Activated T-cell treated with anti-CD3 and anti-CD28 coated beads, Interleukin-2, amount 50 U/mL, for 72 hours (primary cell): ENCODE measurements around the gene DCDC2C. TPM values are rescaled to one million over a fixed set of nuclear protein-coding genes. Genes with fewer than 3 reads are reported as not detected.

ENCODE experiments used
- ATAC-seq, 2 donors: fragments of 150-1000 bp; cut with Tn5 transposase; replicated peaks in 1 of 2; 2 replicates each; pipeline ENCODE4 v1.10.0; 2021; ENCODE audit warnings: moderate library complexity in 2 of 2, mild to moderate bottlenecking in 1 of 2
- DNase-seq, 2 donors: peaks; one replicate each; pipeline ENCODE4 v3.0.0; 2021 to 2022; ENCODE audit warnings: mixed read lengths in 1 of 2
- H3K27ac Mint-ChIP-seq: one replicate; pipeline ENCODE4 v1.8.0; 2022; ENCODE audit warnings: mild to moderate bottlenecking, moderate library complexity, mixed read lengths
- H3K27me3 Mint-ChIP-seq: one replicate; pipeline ENCODE4 v1.8.0; 2022; ENCODE audit warnings: low read depth, mixed read lengths
- H3K36me3 Mint-ChIP-seq, 2 donors: one replicate each; pipeline ENCODE4 v1.8.0; 2022; ENCODE audit warnings: mixed read lengths in 2 of 2, mild to moderate bottlenecking in 1 of 2; ENCODE audit not compliant: insufficient read depth in 2 of 2
- H3K4me1 Mint-ChIP-seq: one replicate; pipeline ENCODE4 v1.8.0; 2022; ENCODE audit warnings: low read depth, mixed read lengths
- H3K4me3 Mint-ChIP-seq, 2 donors: one replicate each; pipeline ENCODE4 v1.8.0; 2022; ENCODE audit warnings: mild to moderate bottlenecking in 2 of 2, mixed read lengths in 2 of 2, moderate library complexity in 2 of 2
- H3K9me3 Mint-ChIP-seq, 2 donors: one replicate each; pipeline ENCODE4 v1.8.0; 2022; ENCODE audit warnings: mixed read lengths in 2 of 2
- total RNA-seq, 2 donors: library from RNA; stranded (reverse); gene quantifications; one replicate each; pipeline ENCODE4 v1.2.3, GENCODE V29; 2022

The DCDC2C gene
- total RNA-seq, 2 donors from 2014 or later: not detected

GRCh38 chr2:3729786-3730185 lies 26.4 kb downstream of the DCDC2C start:
- Mint-ChIP-seq H3K9me3 (no peaks in the 10 kb centered on the region), H3K36me3 (no peaks in the 10 kb centered on the region), H3K4me3 (no peak overlapping the region), H3K4me1 (no peaks in the 10 kb centered on the region), H3K27ac (no peak overlapping the region), H3K27me3 (peaks cover 21% of the 10 kb centered on the region)
- ATAC-seq: no peak
- DNase-seq: no peak

- Mint-ChIP-seq H3K9me3 (no peaks in the 10 kb centered on the region), H3K4me3 (no peak overlapping the region), H3K27me3 (peaks cover 21% of the 10 kb centered on the region), H3K27ac (no peak overlapping the region), H3K4me1 (no peaks in the 10 kb centered on the region), H3K36me3 (no peaks in the 10 kb centered on the region)
- DNase-seq: no peak
- ATAC-seq: no peak
Measured at GRCh38 chr2:3730646-3731045, 27.3 kb downstream of the DCDC2C start.

GRCh38 chr2:3731829-3732228 lies 28.5 kb downstream of the DCDC2C start:
- Mint-ChIP-seq H3K27ac (no peak overlapping the region), H3K4me1 (no peaks in the 10 kb centered on the region), H3K9me3 (no peaks in the 10 kb centered on the region), H3K27me3 (peaks cover 21% of the 10 kb centered on the region), H3K36me3 (no peaks in the 10 kb centered on the region), H3K4me3 (no peak overlapping the region)
- DNase-seq (no peak), ATAC-seq (no peak)

GRCh38 chr2:3736112-3736511 lies 32.7 kb downstream of the DCDC2C start:
- no peaks in the 10 kb centered on the region for H3K36me3 Mint-ChIP-seq
- H3K27ac Mint-ChIP-seq: no peak overlapping the region
- ATAC-seq (no peak), DNase-seq (no peak)
- H3K4me1 Mint-ChIP-seq: no peaks in the 10 kb centered on the region
- no peaks in the 10 kb centered on the region for H3K9me3 Mint-ChIP-seq
- H3K4me3 Mint-ChIP-seq: no peak overlapping the region
- H3K27me3 Mint-ChIP-seq: peaks cover 7% of the 10 kb centered on the region

- Mint-ChIP-seq H3K27me3 (peaks cover 7% of the 10 kb centered on the region), H3K36me3 (no peaks in the 10 kb centered on the region), H3K4me3 (no peak overlapping the region), H3K27ac (no peak overlapping the region), H3K4me1 (no peaks in the 10 kb centered on the region), H3K9me3 (no peaks in the 10 kb centered on the region)
- DNase-seq (no peak), ATAC-seq (no peak)
Measured at GRCh38 chr2:3737128-3737527, 33.8 kb downstream of the DCDC2C start.

- H3K9me3 Mint-ChIP-seq: no peaks in the 10 kb centered on the region
- no peak for ATAC-seq
- peak; percentile 4 to 20 for DNase-seq
- H3K27me3 Mint-ChIP-seq: peaks cover 12% of the 10 kb centered on the region
- no peaks in the 10 kb centered on the region for H3K4me1 Mint-ChIP-seq
- no peak overlapping the region for H3K27ac Mint-ChIP-seq
- no peaks in the 10 kb centered on the region for H3K36me3 Mint-ChIP-seq
- H3K4me3 Mint-ChIP-seq: no peak overlapping the region
Measured at GRCh38 chr2:3738454-3738853, 35.1 kb downstream of the DCDC2C start.

GRCh38 chr2:3739313-3739712 lies 35.9 kb downstream of the DCDC2C start:
- no peak for ATAC-seq
- Mint-ChIP-seq H3K4me3 (no peak overlapping the region), H3K27ac (no peak overlapping the region), H3K27me3 (peaks cover 20% of the 10 kb centered on the region), H3K36me3 (no peaks in the 10 kb centered on the region), H3K9me3 (no peaks in the 10 kb centered on the region), H3K4me1 (no peaks in the 10 kb centered on the region)
- no peak for DNase-seq

GRCh38 chr2:3741396-3741795 lies 38.0 kb downstream of the DCDC2C start:
- Mint-ChIP-seq H3K9me3 (no peaks in the 10 kb centered on the region), H3K27ac (no peak overlapping the region), H3K4me1 (no peaks in the 10 kb centered on the region), H3K27me3 (peaks cover 20% of the 10 kb centered on the region), H3K4me3 (no peak overlapping the region), H3K36me3 (no peaks in the 10 kb centered on the region)
- ATAC-seq (no peak), DNase-seq (no peak)

GRCh38 chr2:3741867-3742602 lies 38.7 kb downstream of the DCDC2C start:
- no peaks in the 10 kb centered on the region for H3K9me3 Mint-ChIP-seq
- ATAC-seq: no peak
- no peak overlapping the region for H3K27ac Mint-ChIP-seq
- DNase-seq: no peak
- H3K4me3 Mint-ChIP-seq: no peak overlapping the region
- peaks cover 20% of the 10 kb centered on the region for H3K27me3 Mint-ChIP-seq
- no peaks in the 10 kb centered on the region for H3K36me3 Mint-ChIP-seq
- no peaks in the 10 kb centered on the region for H3K4me1 Mint-ChIP-seq

- peaks cover 25% of the 10 kb centered on the region for H3K27me3 Mint-ChIP-seq
- DNase-seq (no peak), ATAC-seq (no peak)
- H3K27ac Mint-ChIP-seq: no peak overlapping the region
- no peak overlapping the region for H3K4me3 Mint-ChIP-seq
- no peaks in the 10 kb centered on the region for H3K4me1 Mint-ChIP-seq
- H3K36me3 Mint-ChIP-seq: no peaks in the 10 kb centered on the region
- no peaks in the 10 kb centered on the region for H3K9me3 Mint-ChIP-seq
Measured at GRCh38 chr2:3742743-3743508, 39.6 kb downstream of the DCDC2C start.

- Mint-ChIP-seq H3K4me3 (no peak overlapping the region), H3K27me3 (peaks cover 32% of the 10 kb centered on the region), H3K9me3 (no peaks in the 10 kb centered on the region), H3K4me1 (no peaks in the 10 kb centered on the region), H3K27ac (no peak overlapping the region), H3K36me3 (no peaks in the 10 kb centered on the region)
- DNase-seq: no peak
- no peak for ATAC-seq
Measured at GRCh38 chr2:3743951-3744555, 40.7 kb downstream of the DCDC2C start.

GRCh38 chr2:3745920-3746319 lies 42.5 kb downstream of the DCDC2C start:
- no peaks in the 10 kb centered on the region for H3K4me1 Mint-ChIP-seq
- no peak overlapping the region for H3K4me3 Mint-ChIP-seq

GRCh38 chr2:3747032-3747654 lies 43.8 kb downstream of the DCDC2C start:
- no peak overlapping the region for H3K4me3 Mint-ChIP-seq
- H3K9me3 Mint-ChIP-seq: no peaks in the 10 kb centered on the region
- DNase-seq: no peak
- ATAC-seq: no peak
- H3K27ac Mint-ChIP-seq: no peak overlapping the region
- H3K27me3 Mint-ChIP-seq: peaks cover 25% of the 10 kb centered on the region
- H3K36me3 Mint-ChIP-seq: no peaks in the 10 kb centered on the region
- no peaks in the 10 kb centered on the region for H3K4me1 Mint-ChIP-seq

More at GRCh38 chr2:3745920-3746319, 42.5 kb downstream of the DCDC2C start:
- ATAC-seq (no peak), DNase-seq (no peak)
- H3K36me3 Mint-ChIP-seq: no peaks in the 10 kb centered on the region
- peaks cover 32% of the 10 kb centered on the region for H3K27me3 Mint-ChIP-seq
- no peak overlapping the region for H3K27ac Mint-ChIP-seq
- no peaks in the 10 kb centered on the region for H3K9me3 Mint-ChIP-seq
